GM04504 (cell line): ENCODE data around the gene SLC5A4.

Experiments
- DNase-seq: peaks from one replicate; pipeline ENCODE4 v3.0.0-alpha.2; 2012; ENCODE audit warnings: low read depth

SLC5A4 gene

DNA sequence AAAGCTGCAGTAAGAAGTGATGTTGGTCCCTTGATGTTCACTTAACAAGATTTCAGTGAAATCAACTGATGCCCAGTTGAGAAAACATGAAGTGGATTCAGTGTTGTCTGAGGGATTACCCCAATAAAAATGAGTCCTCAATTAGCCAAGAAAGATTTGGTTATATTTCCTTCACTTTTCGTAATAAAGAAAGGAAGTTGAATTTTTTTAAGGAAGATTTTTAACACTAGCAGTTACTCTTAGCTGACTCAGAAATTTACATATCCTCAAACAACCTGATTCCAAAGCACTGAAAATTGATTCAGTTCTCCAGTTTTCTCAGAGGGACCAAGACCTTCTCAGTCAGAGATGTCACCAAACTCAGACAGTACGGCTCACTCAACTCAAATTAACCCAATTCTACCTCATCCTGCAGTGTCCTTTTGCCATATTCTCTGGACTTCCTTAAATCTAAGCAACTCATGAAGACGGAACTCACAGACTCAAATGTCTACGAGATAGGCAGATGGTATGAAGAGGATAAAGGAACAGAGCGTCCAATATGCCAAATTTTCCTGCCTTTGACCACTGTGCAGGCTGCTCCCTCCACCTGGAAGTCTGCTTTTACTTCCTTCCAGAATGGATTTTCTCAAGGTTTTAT, 22.8 kb downstream of the SLC5A4 start:
- DNase-seq: no peak

DNA sequence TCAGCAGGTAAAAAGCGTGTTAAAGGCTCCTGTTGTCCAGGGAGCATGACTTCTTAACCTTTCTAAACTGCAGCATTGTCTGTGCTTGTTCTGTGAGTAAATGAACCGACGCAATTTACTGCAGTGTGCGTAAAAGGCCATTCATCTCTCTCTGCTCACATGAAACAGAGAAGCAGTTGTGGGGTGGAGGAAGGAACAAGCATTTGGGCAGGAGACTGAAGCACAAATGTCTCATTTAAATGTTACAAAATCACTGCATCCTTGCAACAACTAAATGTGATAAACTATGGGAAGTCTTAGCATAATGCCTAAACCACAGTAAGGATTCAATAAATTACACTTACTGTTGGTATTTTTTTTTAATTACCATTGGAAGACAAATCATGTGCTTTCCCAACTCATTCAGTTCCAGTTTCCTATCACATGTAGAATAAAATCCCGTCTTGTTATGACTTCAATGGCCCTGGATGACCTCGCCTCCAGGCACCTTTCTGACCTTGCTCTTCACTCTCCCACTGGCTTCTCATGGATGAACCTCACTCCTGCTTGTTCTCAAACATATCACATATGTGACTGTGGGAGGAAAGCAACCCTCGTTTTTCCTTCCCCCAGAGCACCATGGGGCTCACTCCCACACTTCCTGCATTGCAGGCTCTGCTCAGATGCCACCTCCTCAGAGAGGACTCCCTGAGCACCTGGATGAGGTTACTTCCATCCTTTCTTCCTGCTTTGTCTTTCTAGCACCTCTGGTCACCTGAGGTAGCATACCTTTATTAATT, 28.6 kb downstream of the SLC5A4 start:
- no peak for DNase-seq

DNA sequence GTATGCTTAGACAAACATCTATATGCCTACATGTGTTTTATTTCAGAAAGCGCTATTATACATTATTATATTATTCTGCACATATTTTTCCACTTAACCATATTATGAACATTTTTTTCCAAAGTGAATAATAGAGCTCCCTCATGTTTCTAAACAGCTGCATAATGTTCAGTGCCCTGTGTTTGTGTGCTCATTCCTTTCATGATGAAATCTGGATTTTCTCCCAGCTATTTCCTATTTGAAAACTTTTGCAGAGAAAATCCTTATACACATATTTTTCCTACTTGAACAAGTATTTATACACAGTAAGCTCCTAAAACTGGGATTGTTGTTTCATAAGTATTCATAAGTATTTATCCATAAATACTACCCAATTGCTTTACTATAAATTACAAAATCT, 32.2 kb downstream of the SLC5A4 start:
- DNase-seq: no peak

DNA sequence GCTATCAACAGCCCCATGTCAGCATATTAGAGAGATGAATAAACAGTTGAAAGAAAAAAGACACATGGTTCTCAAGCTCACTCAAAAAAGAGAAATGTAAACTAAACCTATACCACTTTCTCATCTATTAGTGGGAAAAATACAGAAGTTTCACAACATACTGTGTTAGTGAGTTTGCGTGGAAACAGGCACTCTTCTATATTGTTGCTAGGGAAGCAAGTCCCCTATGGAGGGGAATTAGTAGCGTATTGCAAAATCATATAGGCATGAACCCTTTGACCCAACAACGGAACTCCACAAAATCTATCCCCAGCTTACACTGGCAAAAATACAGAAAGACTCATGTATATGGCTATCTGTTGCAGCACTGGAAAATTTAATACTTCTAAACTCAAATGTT, 36.1 kb downstream of the SLC5A4 start:
- DNase-seq: no peak

DNA sequence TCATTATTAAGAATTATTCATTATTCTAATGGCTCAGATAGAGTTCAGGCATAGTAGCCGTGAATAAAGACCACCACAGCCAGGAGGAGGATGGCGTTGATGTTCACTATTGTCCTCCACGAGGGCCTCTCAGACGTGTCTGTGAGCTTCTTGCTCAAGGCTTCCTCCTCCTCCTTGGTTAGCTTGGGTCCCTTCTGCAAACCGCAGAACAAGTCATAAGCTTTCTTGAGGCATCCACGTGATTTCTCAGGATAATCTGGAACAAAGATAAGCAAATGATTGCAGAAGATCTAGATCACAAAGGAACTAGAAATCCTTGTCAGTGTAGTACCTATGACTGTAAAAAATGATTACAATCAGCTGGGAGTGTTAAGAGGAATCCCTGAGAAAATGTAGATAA, 36.7 kb downstream of the SLC5A4 start:
- no peak for DNase-seq

DNA sequence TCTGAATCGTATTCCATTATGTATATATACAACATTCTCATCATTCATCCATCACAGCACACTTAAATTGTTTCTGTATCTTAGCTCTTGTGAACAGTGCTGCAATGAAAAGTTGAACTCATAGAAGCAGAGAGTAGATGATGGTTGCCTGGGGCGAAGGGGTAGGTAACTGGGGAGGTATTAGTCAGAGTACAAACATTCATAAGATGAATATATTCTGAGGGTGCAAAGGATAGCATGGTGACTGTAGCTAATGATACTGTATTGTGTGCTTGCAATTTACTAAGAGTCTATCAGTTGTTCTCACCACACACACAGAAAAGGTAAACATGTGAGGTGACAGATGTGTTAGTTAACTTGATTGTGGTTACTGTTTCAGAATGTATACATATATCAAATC, 37.7 kb downstream of the SLC5A4 start:
- DNase-seq: no peak

DNA sequence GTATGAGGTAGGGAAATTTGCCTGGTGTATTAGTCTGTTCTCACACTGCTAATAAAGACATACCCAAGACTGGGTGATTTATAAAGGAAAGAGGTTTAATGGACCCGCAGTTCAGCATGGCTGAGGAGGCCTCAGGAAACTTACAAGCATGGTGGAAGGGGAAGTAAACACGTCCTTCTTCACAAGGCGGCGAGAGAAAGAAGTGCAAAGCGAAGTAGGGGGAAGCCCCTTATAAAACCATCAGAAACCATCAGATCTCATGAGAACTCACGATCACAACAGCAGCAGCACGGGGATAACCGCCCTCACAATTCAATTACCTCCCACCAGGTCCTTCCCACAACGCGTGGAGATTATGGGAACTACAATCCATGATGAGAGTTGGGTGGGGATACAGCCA, 38.2 kb downstream of the SLC5A4 start:
- no peak for DNase-seq

DNA sequence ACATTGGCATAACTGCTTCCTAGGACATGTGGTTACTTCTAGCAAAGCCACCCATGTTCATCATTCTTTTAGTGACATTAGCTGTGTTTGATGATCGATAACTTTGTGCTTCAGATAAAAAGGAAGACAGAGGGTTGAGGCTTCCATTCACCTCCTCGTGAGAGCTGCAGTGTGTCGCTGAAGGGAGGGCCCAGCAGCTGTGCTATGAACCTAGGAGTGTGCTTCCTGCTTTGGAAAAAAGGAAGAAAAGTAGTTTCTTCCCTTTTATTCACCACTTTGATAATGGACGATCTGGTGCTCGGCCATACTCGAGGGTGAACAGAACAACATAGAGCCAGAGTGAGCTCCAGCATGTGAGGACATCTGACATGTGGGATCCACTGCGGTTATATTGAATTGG, 44.1 kb downstream of the SLC5A4 start:
- no peak for DNase-seq

DNA sequence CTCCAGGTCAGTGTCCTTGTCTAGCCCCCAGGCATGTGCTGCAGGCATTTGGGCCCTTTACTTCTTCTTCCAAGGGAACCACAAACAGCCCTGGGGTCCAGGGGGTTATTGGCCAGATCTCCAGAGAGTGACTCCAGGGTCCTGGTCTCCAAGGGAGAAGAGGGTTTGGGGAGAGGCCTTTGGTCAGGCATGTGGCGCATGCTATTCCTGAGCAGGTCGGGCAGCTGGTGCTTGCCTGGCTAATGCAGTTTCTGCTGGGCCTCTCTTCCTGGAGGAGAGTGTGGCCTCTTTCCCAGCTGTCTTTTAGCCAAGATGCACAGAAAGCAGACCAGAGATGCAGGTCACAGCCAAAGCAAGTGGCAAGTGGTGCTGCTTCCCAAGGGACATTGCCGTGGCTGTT, 46.5 kb downstream of the SLC5A4 start:
- DNase-seq: no peak

DNA sequence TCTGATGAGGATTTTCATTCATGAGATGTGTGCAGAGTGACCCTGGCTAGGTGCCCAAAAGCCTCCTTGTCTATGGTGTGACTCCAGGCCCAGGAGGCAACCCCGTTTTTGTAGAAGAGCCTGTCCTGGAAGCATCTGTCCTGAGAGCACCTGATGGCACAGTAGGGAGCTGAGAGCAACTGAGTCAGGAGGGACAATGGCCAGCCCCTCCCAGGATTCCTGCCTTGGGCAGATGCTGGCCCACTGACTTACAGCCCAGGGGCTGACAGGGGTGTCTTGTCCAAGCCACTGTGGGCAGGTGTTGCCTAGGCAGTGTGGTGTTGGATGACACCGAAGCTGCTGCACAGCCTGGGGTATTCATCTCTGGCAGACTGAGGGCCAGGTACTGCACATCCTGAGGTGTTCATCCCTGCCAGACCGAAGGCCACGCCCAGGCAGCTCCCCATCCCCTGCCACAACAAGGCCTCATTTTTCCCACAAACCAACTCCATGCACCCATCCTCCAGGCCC, 47.1 kb downstream of the SLC5A4 start:
- DNase-seq: no peak

DNA sequence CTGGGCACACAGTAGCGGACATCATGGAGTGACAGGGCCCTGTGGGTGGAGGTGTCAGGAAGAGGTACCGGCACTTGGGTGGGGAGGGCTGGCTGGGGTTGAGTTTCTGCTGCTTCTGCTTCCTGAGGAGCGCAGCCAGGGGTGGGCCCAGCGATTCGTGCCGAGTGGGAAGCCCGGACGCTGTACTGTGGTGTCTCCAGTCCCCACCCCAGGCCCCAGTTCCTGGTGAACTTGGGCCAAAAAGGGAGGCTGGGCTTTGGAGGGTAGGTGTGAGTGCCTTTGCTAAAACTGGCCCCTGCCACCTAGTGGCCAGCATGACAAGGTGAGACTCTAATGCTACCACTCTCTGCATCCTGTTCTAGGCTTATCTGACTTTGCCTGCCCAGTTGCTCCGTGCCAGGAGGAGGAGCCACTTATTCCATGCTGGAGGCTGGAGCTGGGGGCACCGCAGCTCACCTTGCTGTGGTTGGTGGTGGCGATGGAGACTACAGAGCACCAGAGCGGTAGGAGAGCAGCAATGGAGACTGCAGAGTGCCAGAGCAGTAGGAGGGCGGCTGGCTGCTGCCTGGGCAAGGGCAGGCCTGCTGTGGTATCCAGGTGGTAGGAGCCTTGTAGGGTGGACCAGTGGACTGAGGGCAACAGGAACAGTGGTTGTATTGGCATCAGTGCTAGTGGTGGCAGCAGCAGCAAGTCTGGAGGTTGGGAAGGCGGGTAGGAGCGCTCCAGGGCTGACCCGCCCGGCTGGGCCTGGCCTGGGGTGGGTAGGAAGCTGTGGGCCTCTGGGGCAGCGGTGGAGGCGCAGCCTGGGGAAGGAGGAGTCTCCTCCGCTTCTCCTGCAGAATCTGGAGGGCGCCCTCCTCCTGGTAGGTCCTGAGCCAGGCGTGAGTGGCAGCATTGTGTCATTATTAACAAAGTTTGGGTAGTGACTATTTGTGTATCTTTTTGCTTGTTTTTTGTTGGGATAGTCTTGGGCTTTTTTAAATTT, 48.1 kb downstream of the SLC5A4 start:
- DNase-seq: no peak

DNA sequence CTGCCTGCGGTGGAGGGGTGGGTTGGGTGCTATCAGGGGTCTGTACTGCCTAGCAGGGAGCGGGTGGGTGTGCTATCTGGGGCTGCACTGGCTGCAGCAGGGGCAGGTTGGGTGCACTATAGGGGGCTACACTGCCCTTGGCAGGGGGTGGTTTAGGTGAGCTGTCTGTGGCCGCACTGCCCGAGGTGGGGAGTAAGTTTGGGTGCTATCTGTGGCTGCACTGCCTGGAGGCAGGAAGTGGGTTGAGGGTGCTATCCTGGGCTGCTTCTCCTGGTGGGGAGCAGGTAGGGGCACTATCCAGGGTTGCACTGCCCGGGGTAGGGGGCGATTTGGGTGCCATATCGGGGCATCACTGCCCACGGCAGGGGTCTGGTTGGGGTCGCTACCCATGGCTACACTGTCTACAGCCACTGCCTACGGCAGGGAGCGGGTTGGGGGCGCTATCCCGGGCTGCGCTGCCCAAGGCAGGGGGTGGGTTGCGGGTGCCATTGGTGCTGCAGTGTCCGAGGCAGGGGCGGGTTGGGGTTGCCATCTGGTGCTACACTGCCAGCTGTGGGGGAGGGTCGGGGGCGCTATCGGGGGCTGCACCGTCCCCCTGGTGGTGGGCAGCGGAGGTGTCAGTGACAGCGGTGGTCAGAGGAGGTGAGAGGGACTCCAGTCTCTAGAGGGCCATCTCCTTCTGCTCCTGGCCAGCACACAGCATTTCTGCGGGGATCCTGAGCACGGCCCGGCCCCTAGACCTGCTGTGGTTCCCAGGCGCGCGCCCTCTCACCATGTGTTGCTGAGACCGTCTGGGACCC, 49.0 kb downstream of the SLC5A4 start:
- DNase-seq: no peak

DNA sequence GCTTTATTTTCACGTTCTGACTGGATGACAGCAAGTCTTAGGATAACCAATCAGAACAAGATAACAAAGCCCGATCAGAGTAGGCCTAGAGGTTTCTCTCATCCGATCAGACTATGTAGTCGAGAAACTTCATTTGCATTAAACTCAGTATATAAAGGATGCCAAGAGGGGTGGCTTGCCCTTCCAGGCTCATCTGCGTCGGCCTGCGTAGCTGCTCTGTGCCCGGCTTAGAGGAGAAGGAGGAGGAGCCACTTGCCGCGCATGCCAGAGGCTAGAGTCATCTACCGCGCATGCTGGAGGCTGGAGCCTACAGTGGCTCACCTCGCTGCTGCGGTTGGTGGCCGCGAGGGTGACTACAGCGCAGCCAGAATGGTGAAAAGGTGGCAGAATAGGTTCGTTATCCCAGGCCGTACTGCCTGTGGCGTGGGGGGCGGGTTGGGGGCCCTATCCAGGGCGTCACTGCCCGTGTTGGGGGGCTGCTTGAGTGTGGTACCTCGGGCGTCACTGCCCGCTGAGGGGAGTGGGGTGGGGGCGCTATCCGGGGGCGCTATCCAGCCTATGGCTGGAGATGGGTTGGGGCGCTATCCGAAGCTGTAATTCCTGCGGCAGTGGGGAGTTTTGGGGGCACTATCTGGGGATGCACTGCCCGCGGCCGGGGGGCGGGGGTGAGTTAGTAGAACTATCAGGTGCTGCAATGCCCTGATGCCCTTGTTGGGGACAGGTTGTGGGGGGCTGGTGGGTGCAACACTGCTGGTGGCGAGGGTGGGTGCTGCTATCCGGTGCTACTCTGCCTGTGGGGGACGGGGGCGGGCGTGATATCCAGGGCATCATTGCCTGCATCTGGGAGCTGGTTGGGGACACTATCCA, 50.1 kb downstream of the SLC5A4 start, which contains the start of gene RFPL2:
Gene RFPL2, minus strand, starts transcription at position 218 of the 867 bp plus-strand sequence. CDS start 2,622 bp downstream, outside the sequence.
- DNase-seq: peak; percentile 7

DNA sequence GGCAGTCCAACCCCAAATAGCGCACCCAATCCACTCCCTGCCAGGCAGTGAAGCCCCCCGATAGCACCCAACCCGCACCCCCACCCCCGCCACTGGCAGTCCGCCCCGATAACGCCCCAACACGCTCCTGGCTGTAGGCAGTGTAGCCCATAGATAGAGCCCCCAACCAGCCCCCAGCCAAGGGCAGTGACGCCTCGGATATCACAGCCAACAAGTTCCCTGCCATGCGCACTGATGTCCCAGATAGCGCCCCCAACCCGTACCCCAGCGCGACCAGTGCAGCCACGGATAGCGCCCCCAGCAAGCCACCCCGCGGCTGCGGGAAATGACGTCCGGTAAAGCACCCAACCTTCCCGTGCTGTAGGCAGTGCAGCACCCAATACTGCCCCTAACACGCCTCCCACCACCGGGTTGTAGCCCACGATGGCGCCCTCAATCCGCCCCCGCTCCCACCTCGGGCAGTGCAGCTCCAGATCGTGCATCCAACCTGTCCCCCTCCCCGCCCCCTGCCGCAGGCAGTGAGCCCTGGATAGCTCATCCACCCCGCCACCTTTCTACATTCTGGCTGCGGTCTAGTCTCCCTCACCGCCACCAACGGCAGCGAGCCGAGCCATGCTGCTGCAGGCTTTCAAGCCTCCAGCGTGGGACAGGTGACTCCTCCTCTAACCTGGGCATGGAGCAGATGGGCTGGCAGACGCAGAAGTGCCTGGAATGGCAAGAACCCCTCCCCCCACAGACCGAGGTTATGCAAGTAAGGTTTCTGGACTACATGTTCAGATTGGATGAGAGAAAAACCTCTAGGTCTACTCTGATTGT, 50.9 kb downstream of the SLC5A4 start:
- no peak for DNase-seq

DNA sequence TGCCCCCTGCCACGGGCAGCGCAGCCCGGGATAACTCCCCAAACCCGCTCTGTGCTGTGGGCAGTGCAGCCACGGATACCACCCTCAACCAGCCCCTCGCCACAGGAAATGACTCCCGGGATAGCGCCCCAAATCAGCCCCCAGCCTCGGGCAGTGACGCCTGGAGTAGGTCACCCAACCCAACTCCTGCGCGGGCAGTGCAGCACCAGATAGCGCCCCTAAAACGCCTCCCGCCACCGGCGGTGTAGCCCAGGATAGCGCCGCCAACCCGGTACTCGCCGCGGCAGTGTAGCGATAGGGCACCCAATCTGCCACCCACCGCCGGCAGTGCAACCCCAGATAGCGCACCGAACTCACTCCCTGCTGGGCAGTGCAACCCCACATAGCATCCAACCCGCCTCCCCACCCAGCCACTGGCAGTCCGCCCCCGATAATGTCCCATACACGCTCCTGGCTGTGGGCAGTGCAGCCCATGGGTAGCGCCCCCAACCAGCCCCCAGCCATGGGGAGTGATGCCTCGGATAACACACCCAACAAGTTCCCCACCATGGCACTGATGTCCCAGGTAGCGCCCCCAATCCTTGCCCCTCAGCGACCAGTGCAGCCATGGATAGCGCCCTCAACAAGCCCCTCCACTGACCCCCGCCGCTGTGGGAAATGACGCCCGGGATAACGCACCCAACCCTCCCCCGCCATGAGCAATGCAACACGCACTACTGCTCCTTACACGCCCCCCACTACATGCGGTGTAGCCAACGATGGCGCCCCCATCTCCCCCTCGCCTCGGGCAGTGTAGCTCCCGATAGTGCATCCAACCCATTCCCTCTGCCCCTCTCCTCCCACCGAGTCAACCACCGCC, 51.7 kb downstream of the SLC5A4 start:
- no peak for DNase-seq

DNA sequence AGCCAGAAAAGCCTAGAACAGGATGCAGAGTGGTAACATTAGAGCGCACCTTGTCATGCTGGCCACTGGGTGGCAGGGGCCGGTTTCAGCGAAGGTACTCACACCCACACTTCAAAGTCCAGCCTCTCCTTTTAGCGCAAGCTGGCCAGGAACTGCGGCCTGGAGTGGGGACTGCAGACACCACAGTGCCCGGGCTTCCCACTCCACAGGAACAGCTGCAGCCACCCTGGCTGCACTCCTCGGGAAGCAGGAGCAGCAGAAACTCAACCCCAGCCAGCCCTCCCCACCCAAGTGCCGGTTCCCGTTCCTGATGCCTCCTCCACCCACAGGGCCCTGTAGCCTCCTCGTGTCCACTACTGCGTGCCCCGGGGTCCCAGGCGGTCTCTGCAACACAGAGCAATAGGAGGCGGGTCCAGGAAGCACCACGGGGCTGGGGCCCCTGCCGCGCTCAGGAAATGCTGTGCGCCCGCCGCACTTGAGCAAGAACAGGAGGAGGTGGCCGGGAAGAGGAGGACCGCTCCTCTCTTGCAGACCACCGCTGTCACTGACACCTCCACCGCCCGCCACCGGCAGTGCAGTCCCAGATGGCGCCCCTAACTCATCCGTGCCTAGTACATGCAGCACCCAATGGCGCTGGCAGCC, 52.5 kb downstream of the SLC5A4 start:
- no peak for DNase-seq

DNA sequence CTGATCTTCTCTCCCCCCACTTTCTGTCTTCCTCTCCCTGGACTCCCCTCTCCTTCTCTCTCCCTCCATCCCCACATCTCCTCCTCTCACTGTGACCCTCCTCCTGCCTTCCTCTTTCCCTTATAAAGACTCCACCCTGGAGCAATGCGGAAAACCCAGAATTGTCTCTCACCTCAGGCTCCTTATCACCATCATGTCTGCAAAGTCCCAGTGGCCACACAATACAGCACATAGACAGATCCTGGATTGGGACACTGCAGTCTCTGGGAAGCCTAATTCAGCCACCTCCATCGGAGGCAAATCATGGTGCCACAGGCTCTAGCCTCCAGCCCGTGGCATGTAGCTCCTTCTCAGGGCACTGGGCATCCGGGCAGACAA, 53.0 kb downstream of the SLC5A4 start:
- no peak for DNase-seq

DNA sequence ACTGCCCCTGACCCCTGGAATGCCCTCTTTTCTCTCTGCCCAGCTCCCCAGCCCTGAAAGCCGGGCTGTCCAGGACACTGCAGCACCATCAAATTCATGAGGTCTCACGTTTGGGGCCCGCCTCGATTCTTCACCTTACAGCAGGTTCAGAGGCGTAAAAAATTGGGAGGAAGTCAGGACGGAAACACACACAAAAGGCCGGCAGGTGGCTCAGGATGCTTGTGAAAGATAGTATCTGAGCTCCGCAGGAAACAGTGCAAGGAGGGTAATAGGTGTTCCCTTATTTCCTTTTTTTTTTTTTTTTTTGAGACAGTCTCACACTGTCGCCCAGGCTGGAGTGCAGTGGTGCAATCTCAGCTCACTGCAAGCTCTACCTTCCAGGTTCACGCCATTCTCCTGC, 54.4 kb downstream of the SLC5A4 start:
- no peak for DNase-seq
